Measurements from ENCODE around the gene RAB7A. TPM values are rescaled to one million over a fixed set of nuclear protein-coding genes. Genes with fewer than 3 reads are reported as not detected.

The RAB7A gene
- total RNA-seq, 1 donor from 2014 or later, result 43.7 TPM

DNA sequence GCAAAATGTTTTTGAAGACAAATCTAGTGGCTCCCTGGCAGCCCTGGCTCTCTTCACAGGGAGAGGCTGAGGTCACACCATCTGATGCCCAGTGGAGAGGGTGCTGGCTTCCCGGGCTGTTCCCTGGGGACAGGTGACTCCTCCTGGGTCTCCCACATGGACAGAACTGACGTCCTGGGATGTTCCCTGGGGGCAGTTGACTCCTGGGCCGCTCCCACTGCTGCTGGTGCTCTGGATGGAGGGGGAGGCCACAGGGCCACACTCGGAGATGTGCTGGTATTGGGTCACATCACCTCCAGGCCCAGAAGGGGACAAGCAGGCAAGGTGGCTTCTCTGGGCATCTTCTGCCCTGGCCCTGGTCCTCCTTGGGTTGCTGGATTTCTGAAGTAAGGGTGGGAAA, 125.6 kb downstream of the RAB7A start:
- TF ChIP-seq CTCF (IDR thresholded peaks at IDR 0.05; ENCODE audit: insufficient read depth, low read length, severe bottlenecking), result no peak
- H3K27me3 ChIP-seq (ENCODE audit: control insufficient read depth, insufficient read depth, low read length), result no peaks in the 10 kb centered on the region
- FAIRE-seq (no peak), DNase-seq (ENCODE audit: low read depth) (no peak)
- no peak overlapping the region for H3K4me3 ChIP-seq (ENCODE audit: low read depth, low read length)
- H3K36me3 ChIP-seq (ENCODE audit: control insufficient read depth, insufficient read depth, low read length), result no peaks in the 10 kb centered on the region

DNA sequence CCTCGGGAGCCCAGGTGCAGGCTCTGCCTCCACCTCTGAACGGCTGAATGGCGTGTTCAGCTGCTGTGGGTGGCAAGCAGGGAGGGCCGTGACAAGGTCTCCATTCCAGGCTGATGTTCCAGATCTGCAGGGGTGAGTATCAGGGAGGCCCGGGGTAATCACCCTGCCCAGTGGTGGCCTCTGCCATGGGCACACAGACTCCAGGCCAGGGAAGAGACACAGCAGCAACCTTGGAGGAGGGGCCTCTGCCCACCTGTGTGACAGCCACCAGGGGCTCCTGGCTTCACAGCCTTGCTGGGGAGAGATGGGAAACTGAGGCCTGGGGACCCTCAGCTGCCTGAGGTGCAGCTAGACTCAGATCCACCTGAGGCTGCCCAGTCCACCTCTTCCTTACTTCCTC, 127.8 kb downstream of the RAB7A start:
- Histone ChIP-seq H3K4me3 (ENCODE audit: low read depth, low read length) (no peak overlapping the region), H3K36me3 (ENCODE audit: control insufficient read depth, insufficient read depth, low read length) (no peaks in the 10 kb centered on the region), H3K27me3 (ENCODE audit: control insufficient read depth, insufficient read depth, low read length) (no peaks in the 10 kb centered on the region)
- no peak for DNase-seq (ENCODE audit: low read depth)
- no peak for FAIRE-seq
- TF ChIP-seq CTCF (IDR thresholded peaks at IDR 0.05; ENCODE audit: insufficient read depth, low read length, severe bottlenecking), result no peak

GRCh38 chr3:128854475-128854874, 128.5 kb downstream of the RAB7A start:
- H3K27me3 ChIP-seq (ENCODE audit: control insufficient read depth, insufficient read depth, low read length), result no peaks in the 10 kb centered on the region
- H3K36me3 ChIP-seq (ENCODE audit: control insufficient read depth, insufficient read depth, low read length), result no peaks in the 10 kb centered on the region
- TF ChIP-seq CTCF (IDR thresholded peaks at IDR 0.05; ENCODE audit: insufficient read depth, low read length, severe bottlenecking), result no peak
- no peak for DNase-seq (ENCODE audit: low read depth)
- peak; percentile 40 for FAIRE-seq
- H3K4me3 ChIP-seq (ENCODE audit: low read depth, low read length), result no peak overlapping the region

GRCh38 chr3:128855569-128855968, 129.6 kb downstream of the RAB7A start:
- TF ChIP-seq CTCF (IDR thresholded peaks at IDR 0.05; ENCODE audit: insufficient read depth, low read length, severe bottlenecking), result no peak
- no peak overlapping the region for H3K4me3 ChIP-seq (ENCODE audit: low read depth, low read length)
- H3K36me3 ChIP-seq (ENCODE audit: control insufficient read depth, insufficient read depth, low read length), result no peaks in the 10 kb centered on the region
- FAIRE-seq (no peak), DNase-seq (ENCODE audit: low read depth) (no peak)
- no peaks in the 10 kb centered on the region for H3K27me3 ChIP-seq (ENCODE audit: control insufficient read depth, insufficient read depth, low read length)

DNA sequence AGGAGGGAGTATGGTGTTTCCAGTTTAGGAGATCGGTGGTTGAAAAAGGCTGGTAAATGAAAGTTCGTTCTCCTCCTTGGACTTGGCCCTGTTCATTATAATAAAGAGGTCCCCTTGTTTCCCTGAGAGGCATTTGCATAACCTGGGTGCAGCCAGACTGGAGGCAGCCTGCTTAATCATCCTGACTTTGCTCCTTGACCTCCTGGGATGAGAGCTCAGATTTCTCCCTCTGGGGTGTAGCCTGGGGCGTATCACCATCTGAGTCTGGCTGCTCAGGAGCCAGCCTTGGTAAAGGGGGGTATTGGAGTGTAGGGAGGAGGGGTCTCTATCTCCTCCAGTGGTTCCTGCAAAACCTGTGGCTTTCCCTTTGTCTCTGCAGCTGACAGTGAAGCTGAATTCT, 132.2 kb downstream of the RAB7A start:
- DNase-seq (ENCODE audit: low read depth), result no peak

More for the DNA sequence above, 132.2 kb downstream of the RAB7A start:
- no peak for FAIRE-seq
- Histone ChIP-seq H3K27me3 (ENCODE audit: control insufficient read depth, insufficient read depth, low read length) (no peaks in the 10 kb centered on the region), H3K36me3 (ENCODE audit: control insufficient read depth, insufficient read depth, low read length) (no peaks in the 10 kb centered on the region), H3K4me3 (ENCODE audit: low read depth, low read length) (no peak overlapping the region)
- TF ChIP-seq CTCF (IDR thresholded peaks at IDR 0.05; ENCODE audit: insufficient read depth, low read length, severe bottlenecking), result no peak

Measured in bronchial epithelial cell (primary cell).